ENCODE data around the gene GPC5. TPM values are rescaled to one million over a fixed set of nuclear protein-coding genes. Genes with fewer than 3 reads are reported as not detected.
A peak's percentile ranks its signal among the peaks of the same experiment; 100 is the strongest.

The GPC5 gene
- total and polyA plus RNA-seq, 2 donors (not counting 3 experiments of a cell fraction or from before 2014, with no cell fraction given) = 0.59 to 0.97 TPM

DNA sequence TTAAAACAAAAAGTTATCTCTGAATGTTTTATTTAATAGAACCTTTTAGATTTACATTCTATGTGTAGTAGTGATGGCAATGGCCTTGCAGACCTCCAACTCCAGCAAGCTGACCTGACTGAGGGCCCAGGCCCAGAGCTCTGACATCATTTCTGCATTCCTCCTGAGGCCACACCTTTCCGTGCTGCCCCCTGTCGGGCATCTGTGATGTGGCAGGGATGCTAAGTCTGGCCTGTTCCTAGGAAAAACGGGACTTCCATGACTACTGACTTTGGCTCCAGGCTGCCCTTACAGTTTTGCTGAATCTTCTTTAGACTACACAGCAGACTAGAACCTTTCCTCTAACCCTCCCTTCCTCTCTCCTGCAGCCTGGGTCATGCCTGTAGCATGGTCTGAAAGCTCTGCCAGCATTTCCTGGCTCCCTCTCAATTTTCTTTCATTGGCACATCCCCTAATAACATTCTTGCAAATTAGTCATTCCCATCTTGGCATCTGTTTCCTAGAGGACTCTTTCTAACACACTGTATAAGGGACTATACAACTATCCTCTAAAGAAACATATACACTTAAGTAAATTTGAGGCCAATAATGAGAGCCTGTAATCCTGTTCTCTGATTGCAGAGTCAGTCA lies 249.1 kb downstream of the GPC5 start:
- no peak overlapping the region for H3K4me3 ChIP-seq (replicated peaks in 1 of 3; ENCODE audit: insufficient read depth in 1 of 3, low read depth in 1 of 3, low read length in 3 of 3)
- H3K4me2 ChIP-seq (ENCODE audit: insufficient read depth, low read length) = no peak overlapping the region
- dilution Hi-C loops (cut with MboI; ENCODE audit: extremely low pct_ligation_motif_present, low sequenced_read_pairs) = no loop called here
- CTCF ChIA-PET = no interaction called here
- no peak for DNase-seq (ENCODE audit: low read depth, low spot score)
- no peaks in the 10 kb centered on the region for H3K27me3 ChIP-seq (ENCODE audit: control insufficient read depth in 2 of 2, insufficient read depth in 2 of 2, low read length in 2 of 2)
- H3K4me1 ChIP-seq (ENCODE audit: control insufficient read depth, extremely low read depth, insufficient read depth, low read length) = no peaks in the 10 kb centered on the region
- H3K79me2 ChIP-seq (ENCODE audit: control insufficient read depth, insufficient read depth, low read length) = no peaks in the 10 kb centered on the region
- no TSS peak for BruUV-seq (replicated peaks)
- POLR2A ChIA-PET = no interaction called here
- intact Hi-C loops (cut with micrococcal nuclease) = no loop called here
- FAIRE-seq = no peak
- H2AFZ ChIP-seq (ENCODE audit: low read depth, low read length) = no peak overlapping the region
- no peaks in the 10 kb centered on the region for H3K36me3 ChIP-seq (ENCODE audit: control insufficient read depth in 2 of 2, extremely low read depth in 1 of 2, insufficient read depth in 2 of 2, low read length in 2 of 2)
- no peak overlapping the region for H3K27ac ChIP-seq (ENCODE audit: insufficient read depth, low read depth, low read length)
- H4K20me1 ChIP-seq (replicated peaks; ENCODE audit: control insufficient read depth, extremely low read depth, insufficient read depth, low read length) = no peaks in the 10 kb centered on the region
- H3K9me1 ChIP-seq (replicated peaks; ENCODE audit: control insufficient read depth, extremely low read depth, insufficient read depth, low read length) = no peaks in the 10 kb centered on the region
- TF ChIP-seq FOS (IDR thresholded peaks at IDR 0.05; ENCODE audit: borderline replicate concordance, insufficient read depth, low read length) (no peak), JUN (IDR thresholded peaks at IDR 0.05; ENCODE audit: borderline replicate concordance, insufficient read depth, insufficient read length, low read depth) (no peak), POLR2AphosphoS5 (IDR thresholded peaks at IDR 0.05; ENCODE audit: insufficient read depth, low read depth, low read length) (no peak), MAX (IDR thresholded peaks at IDR 0.05; ENCODE audit: insufficient read depth, insufficient read length) (no peak), EZH2 (IDR thresholded peaks at IDR 0.05; ENCODE audit: borderline replicate concordance, low read depth, low read length, severe bottlenecking) (no peak), MYC (IDR thresholded peaks at IDR 0.05; ENCODE audit: low read depth, low read length) (no peak)
- TF ChIP-seq, protein P1, sequence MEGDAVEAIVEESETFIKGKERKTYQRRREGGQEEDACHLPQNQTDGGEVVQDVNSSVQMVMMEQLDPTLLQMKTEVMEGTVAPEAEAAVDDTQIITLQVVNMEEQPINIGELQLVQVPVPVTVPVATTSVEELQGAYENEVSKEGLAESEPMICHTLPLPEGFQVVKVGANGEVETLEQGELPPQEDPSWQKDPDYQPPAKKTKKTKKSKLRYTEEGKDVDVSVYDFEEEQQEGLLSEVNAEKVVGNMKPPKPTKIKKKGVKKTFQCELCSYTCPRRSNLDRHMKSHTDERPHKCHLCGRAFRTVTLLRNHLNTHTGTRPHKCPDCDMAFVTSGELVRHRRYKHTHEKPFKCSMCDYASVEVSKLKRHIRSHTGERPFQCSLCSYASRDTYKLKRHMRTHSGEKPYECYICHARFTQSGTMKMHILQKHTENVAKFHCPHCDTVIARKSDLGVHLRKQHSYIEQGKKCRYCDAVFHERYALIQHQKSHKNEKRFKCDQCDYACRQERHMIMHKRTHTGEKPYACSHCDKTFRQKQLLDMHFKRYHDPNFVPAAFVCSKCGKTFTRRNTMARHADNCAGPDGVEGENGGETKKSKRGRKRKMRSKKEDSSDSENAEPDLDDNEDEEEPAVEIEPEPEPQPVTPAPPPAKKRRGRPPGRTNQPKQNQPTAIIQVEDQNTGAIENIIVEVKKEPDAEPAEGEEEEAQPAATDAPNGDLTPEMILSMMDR (IDR thresholded peaks at IDR 0.05; ENCODE audit: extremely low read depth in 1 of 2, insufficient read depth in 1 of 2, low read depth in 1 of 2, low read length in 2 of 2) = peak; percentile 17 to 21
- H3K9ac ChIP-seq (replicated peaks; ENCODE audit: extremely low read depth, insufficient read depth, low read length) = no peak overlapping the region
- peaks cover 2% of the 10 kb centered on the region for H3K9me3 ChIP-seq (replicated peaks; ENCODE audit: control insufficient read depth, insufficient read depth, low read length)

Measured in endothelial cell of umbilical vein (primary cell).